Measurements from ENCODE around the gene PHACTR2. TPM values are rescaled to one million over a fixed set of nuclear protein-coding genes. Genes with fewer than 3 reads are reported as not detected.
"Not testable (repeated sequence)": the region's sequence is repeated elsewhere in the genome, so short reads cannot be mapped to it uniquely, and the experiment has no call there.

Gene PHACTR2
- total RNA-seq = 142 TPM
- long read RNA-seq, full-length matches to known transcripts = 154 of 206 reads
- long read RNA-seq, partial matches to known transcripts = 33 of 206 reads
- long read RNA-seq, other reads (novel, unspliced or antisense) = 19 of 206 reads

- peak; percentile 97 for ATAC-seq
- DNase-seq = peak; percentile 91
- no peaks in the 10 kb centered on the region for H3K27me3 ChIP-seq
- peak within 1 kb of the TSS; percentile 93 for H3K27ac ChIP-seq
- H3K4me3 ChIP-seq = peak within 1 kb of the TSS; percentile 70
- peaks cover 4% of the 10 kb centered on the region for H3K9me3 ChIP-seq
- intact Hi-C loops (cut with DNase I) = no loop called here
- peaks cover 39% of the 10 kb centered on the region for H3K4me1 ChIP-seq
- H3K36me3 ChIP-seq = no peaks in the 10 kb centered on the region
- no peak for TF ChIP-seq CTCF (IDR thresholded peaks at IDR 0.05)
Observed at GRCh38 chr6:143677891-143678791, at the start of gene PHACTR2. TSS of gene PHACTR2 (plus strand) at chr6:143677965. CDS start at chr6:143678164, 199 bp downstream.

- DNase-seq (no peak), ATAC-seq (peak; percentile 79)
- Histone ChIP-seq H3K4me1 (peaks cover 4% of the 10 kb centered on the region), H3K4me3 (no peak overlapping the region), H3K27me3 (no peaks in the 10 kb centered on the region), H3K27ac (no peak overlapping the region), H3K9me3 (no peaks in the 10 kb centered on the region), H3K36me3 (no peaks in the 10 kb centered on the region)
- TF ChIP-seq CTCF (IDR thresholded peaks at IDR 0.05) = no peak
- intact Hi-C loops (cut with DNase I) = no loop called here
Observed at GRCh38 chr6:143629104-143630080, 48.4 kb upstream of the PHACTR2 start.

GRCh38 chr6:143631196-143631595 is 46.6 kb upstream of the PHACTR2 start:
- H3K4me1 ChIP-seq; H3K27me3 ChIP-seq; H3K4me3 ChIP-seq; ATAC-seq; intact Hi-C loops (cut with DNase I); H3K36me3 ChIP-seq; H3K9me3 ChIP-seq; H3K27ac ChIP-seq; DNase-seq: not testable (repeated sequence)

- Histone ChIP-seq H3K27ac (no peak overlapping the region), H3K36me3 (no peaks in the 10 kb centered on the region), H3K4me3 (no peak overlapping the region), H3K27me3 (no peaks in the 10 kb centered on the region), H3K4me1 (peaks cover 4% of the 10 kb centered on the region), H3K9me3 (no peaks in the 10 kb centered on the region)
- intact Hi-C loops (cut with DNase I) = no loop called here
- no peak for DNase-seq
- ATAC-seq = no peak
- TF ChIP-seq CTCF (IDR thresholded peaks at IDR 0.05) = no peak
Observed at GRCh38 chr6:143632894-143633293, 44.9 kb upstream of the PHACTR2 start.

- Histone ChIP-seq H3K9me3 (no peaks in the 10 kb centered on the region), H3K4me1 (no peaks in the 10 kb centered on the region), H3K4me3 (no peak overlapping the region), H3K27me3 (no peaks in the 10 kb centered on the region), H3K36me3 (no peaks in the 10 kb centered on the region), H3K27ac (no peak overlapping the region)
- no peak for TF ChIP-seq CTCF (IDR thresholded peaks at IDR 0.05)
- intact Hi-C loops (cut with DNase I) = no loop called here
- DNase-seq = no peak
- no peak for ATAC-seq
Observed at GRCh38 chr6:143634486-143634885, 43.3 kb upstream of the PHACTR2 start.
